Measurements from ENCODE around the gene ARHGEF40.

GRCh38 chr14:21056520-21057163 is 13.5 kb upstream of the ARHGEF40 start:
- TF ChIP-seq CTCF (IDR thresholded peaks at IDR 0.05; ENCODE audit: low read depth, low read length) (no peak), EZH2phosphoT487 (IDR thresholded peaks at IDR 0.05; ENCODE audit: low read depth) (no peak)
